Body of pancreas (tissue), 4 donors: ENCODE measurements around the gene TMC1.

Source experiments
- POLR2A ChIP-seq, 3 donors: fragments of 450-650 bp; IDR thresholded peaks; one replicate each; pipeline ENCODE4 v1.6.1; 2016; ENCODE audit warnings: antibody characterized with exemption in 3 of 3, mild to moderate bottlenecking in 2 of 3
- TF ChIP-seq, protein P1 (sequence below), 7 experiments: fragments of 450-650 bp in 4 of 7; fragments of 200-600 bp in 3 of 7; sonication (generic) in 3 of 7; IDR thresholded peaks; one replicate each; pipeline ENCODE4 v1.5.1; 2016 to 2019; ENCODE audit warnings: antibody characterized with exemption in 7 of 7

DNA sequence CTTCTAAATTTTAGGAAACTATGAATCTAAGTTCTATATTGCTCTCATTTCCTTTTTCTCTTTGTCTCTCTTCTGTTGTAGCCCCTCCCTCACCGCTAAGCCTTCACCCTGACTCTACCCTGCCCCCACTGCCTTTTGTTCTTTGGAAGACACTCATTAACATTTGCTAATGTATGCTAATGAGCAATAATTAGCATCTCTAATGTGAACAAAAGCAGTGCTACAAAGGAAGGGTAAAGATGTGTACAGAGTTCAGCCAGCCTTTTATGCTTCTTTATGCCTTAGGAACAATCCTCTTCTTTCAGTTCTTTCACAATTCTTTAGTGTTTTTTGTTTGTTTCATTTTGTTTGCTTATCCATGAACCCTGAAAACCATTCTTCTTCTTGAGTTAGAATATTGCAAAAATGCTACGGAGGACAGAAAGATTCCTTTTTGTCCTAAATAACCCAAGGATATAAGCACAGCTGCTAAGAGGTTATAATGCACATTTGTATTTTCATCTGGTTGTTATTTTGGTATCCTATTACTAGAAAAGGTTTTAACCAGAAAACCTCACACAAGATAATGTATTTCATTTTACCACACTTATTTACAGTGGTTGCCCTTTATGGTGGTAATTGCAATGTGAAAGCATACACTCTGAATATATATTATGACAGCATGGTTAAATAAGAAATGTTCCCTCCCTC lies 159.3 kb downstream of the TMC1 start:
- no peak for TF ChIP-seq POLR2A (IDR thresholded peaks at IDR 0.05)
- TF ChIP-seq, protein P1, sequence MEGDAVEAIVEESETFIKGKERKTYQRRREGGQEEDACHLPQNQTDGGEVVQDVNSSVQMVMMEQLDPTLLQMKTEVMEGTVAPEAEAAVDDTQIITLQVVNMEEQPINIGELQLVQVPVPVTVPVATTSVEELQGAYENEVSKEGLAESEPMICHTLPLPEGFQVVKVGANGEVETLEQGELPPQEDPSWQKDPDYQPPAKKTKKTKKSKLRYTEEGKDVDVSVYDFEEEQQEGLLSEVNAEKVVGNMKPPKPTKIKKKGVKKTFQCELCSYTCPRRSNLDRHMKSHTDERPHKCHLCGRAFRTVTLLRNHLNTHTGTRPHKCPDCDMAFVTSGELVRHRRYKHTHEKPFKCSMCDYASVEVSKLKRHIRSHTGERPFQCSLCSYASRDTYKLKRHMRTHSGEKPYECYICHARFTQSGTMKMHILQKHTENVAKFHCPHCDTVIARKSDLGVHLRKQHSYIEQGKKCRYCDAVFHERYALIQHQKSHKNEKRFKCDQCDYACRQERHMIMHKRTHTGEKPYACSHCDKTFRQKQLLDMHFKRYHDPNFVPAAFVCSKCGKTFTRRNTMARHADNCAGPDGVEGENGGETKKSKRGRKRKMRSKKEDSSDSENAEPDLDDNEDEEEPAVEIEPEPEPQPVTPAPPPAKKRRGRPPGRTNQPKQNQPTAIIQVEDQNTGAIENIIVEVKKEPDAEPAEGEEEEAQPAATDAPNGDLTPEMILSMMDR (IDR thresholded peaks at IDR 0.05) = no peak
